ENCODE results near the gene NECTIN4. TPM values are rescaled to one million over a fixed set of nuclear protein-coding genes. Genes with fewer than 3 reads are reported as not detected.

NECTIN4 gene
- total and polyA plus RNA-seq, 2 of the 13 experiments (the other 11 are each of a cell fraction or from before 2014, with no cell fraction given) = 5.9 to 12.4 TPM

DNA sequence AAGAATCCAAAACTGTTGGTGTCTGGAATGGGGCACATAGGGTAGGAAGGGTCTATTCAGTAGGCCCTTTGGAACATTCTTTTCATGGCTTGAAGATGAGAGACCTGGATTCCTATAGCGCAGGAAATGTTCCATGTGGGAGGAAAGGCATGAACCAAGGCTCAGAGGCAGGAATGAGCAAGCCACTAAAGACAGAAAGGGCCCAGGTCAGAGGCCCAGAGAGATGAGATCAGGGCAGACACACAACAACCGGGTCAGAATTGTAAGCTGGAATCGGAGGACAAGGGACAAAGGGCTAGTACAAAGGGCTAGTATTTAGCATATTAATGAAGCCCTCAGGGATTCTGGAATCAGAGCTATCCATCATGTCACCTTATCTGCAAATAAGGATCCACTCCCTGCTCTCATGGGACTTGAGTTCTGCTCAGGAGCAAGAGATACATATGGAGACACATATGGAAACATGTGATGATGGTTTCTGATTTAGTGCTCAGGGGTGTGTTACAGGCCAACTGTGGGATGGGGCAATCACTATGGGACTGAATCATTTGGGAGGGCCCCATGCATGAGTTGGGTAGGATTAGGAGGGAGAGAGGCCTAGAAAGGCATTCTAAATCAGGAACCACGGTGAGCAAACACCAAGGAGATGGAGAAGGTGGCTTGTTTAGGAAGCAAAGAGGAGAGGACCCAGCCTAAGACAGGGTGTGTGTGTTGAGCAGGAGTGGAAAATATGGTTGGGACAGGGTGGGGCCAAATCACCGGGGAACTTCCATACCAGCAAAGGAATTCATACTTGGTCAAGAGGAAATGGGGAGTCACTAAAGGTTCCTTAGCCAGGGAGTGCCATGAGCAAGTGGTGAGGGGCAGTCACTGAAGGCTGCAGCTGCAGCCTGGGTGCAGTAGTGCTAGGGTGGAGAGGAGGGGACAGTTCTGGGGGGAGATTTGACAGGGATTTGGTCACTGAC, 8.6 kb downstream of the NECTIN4 start (continued):
- TF ChIP-seq, protein P1, sequence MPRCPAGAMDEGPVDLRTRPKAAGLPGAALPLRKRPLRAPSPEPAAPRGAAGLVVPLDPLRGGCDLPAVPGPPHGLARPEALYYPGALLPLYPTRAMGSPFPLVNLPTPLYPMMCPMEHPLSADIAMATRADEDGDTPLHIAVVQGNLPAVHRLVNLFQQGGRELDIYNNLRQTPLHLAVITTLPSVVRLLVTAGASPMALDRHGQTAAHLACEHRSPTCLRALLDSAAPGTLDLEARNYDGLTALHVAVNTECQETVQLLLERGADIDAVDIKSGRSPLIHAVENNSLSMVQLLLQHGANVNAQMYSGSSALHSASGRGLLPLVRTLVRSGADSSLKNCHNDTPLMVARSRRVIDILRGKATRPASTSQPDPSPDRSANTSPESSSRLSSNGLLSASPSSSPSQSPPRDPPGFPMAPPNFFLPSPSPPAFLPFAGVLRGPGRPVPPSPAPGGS (CRISPR knock-in tag; IDR thresholded peaks at IDR 0.05) = no peak
- TF ChIP-seq ZFX (CRISPR knock-in tag; IDR thresholded peaks at IDR 0.05; ENCODE audit: low read depth) (no peak), ZNF678 (CRISPR knock-in tag; IDR thresholded peaks at IDR 0.05) (no peak)

DNA sequence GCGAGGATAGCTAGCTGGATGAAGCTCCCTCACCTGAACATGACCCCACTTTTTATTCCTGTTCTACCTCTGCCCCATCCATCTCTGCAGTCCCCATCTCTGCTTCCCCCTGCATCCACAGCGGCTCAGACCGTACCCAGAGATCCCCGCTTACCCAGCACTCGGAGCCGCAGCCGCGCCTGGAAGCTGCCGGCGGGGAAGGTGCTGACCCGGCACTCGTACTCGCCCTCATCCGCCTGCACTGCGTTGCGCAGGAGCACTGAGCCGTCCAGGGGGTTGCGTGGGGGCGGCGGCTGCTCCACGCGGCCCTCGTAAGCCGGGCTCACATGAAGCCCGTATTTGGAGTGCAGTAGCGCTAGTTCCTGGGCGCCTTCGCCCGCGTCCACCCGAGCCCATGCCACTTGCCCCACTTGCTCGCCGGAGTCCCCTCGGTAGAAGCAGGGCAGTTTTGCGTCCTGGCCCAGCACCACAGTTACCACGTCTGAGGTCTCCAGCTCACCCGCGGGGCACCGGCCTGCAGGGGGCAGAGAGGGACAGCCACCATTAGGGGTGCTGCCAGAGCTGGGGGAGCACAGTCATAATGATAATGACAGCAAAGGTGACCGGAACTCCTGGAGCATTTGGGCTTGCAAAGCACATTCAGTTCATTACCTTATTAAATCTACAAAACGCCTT, 9.8 kb downstream of the NECTIN4 start:
- FAIRE-seq (no peak), ATAC-seq (no peak), DNase-seq (ENCODE audit: low spot score) (no peak)
- Histone ChIP-seq H3K79me2 (ENCODE audit: insufficient read depth, low read length) (no peaks in the 10 kb centered on the region), H4K20me1 (ENCODE audit: insufficient read depth, low read length) (no peaks in the 10 kb centered on the region), H3K4me3 (replicated peaks in 1 of 3; ENCODE audit: insufficient read depth in 1 of 3, low read depth in 2 of 3, low read length in 3 of 3) (no peak overlapping the region), H3K4me2 (ENCODE audit: low read depth, low read length) (no peak overlapping the region), H3K9me3 (ENCODE audit: low read length) (no peaks in the 10 kb centered on the region), H3K4me1 (ENCODE audit: insufficient read depth, low read length) (peaks cover 31% of the 10 kb centered on the region), H3K9ac (ENCODE audit: insufficient read depth, low read depth, low read length) (no peak overlapping the region), H2AFZ (ENCODE audit: low read length) (no peak overlapping the region), H3K27ac (ENCODE audit: extremely low read length, insufficient read depth, low read length) (no peak overlapping the region), H3K27me3 (ENCODE audit: control insufficient read depth in 1 of 2, insufficient read depth in 2 of 2, low read length in 2 of 2) (no peaks in the 10 kb centered on the region; a peak in 1 of 5 replicates), H3K36me3 (replicated peaks in 1 of 2; ENCODE audit: control insufficient read depth in 1 of 2, insufficient read depth in 2 of 2, low read length in 2 of 2) (no peaks in the 10 kb centered on the region)
- intact Hi-C loops (cut with micrococcal nuclease; ENCODE audit: unreplicated experiment) (no loop called here), in situ Hi-C loops (cut with HindIII; ENCODE audit: extremely low pct_ligation_motif_present, low pct_unique_long_range_greater_than_20kb) (no loop called here)
- 79% methylated on average over 30 of the region's 41 CpGs for WGBS (ENCODE audit: low lambda C conversion rate)
- no TSS peak for BruUV-seq (replicated peaks)
- TF ChIP-seq, protein P2, sequence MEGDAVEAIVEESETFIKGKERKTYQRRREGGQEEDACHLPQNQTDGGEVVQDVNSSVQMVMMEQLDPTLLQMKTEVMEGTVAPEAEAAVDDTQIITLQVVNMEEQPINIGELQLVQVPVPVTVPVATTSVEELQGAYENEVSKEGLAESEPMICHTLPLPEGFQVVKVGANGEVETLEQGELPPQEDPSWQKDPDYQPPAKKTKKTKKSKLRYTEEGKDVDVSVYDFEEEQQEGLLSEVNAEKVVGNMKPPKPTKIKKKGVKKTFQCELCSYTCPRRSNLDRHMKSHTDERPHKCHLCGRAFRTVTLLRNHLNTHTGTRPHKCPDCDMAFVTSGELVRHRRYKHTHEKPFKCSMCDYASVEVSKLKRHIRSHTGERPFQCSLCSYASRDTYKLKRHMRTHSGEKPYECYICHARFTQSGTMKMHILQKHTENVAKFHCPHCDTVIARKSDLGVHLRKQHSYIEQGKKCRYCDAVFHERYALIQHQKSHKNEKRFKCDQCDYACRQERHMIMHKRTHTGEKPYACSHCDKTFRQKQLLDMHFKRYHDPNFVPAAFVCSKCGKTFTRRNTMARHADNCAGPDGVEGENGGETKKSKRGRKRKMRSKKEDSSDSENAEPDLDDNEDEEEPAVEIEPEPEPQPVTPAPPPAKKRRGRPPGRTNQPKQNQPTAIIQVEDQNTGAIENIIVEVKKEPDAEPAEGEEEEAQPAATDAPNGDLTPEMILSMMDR (CRISPR knock-in tag; IDR thresholded peaks at IDR 0.05) = 0 out of 2 replicates have a peak, but pooled peaks have one; percentile 14
- TF ChIP-seq TBX2 (CRISPR knock-in tag; IDR thresholded peaks at IDR 0.05; ENCODE audit: borderline replicate concordance) = no peak
- CTCF ChIA-PET (ENCODE audit: low intra/inter-chr PET ratio, low total read pairs) = no interaction called here
- POLR2A ChIA-PET = interaction anchor here (0.5 kb wide), 1 partner anchor 58 kb away, joined by 4 read pairs; the partner anchor contains the start of gene F11R

All from HepG2 (cell line).